ACC112 (cell line): Measurements from ENCODE around the gene CSRP1.

Experiments
- H2AFZ ChIP-seq: fragments of 200-600 bp; sonication (generic); one replicate; pipeline ENCODE4 v1.6.0; 2017; ENCODE audit warnings: antibody characterized with exemption, low read length; ENCODE audit not compliant: unreplicated experiment
- H3K27ac ChIP-seq: fragments of 200-600 bp; sonication (generic); 2 replicates; pipeline ENCODE4 v1.5.1; 2014; ENCODE audit warnings: low read depth, mild to moderate bottlenecking, antibody characterized with exemption, low read length, moderate library complexity
- H3K27me3 ChIP-seq: fragments of 200-600 bp; sonication (generic); 2 replicates; pipeline ENCODE4 v1.6.1; 2014; ENCODE audit warnings: mild to moderate bottlenecking, antibody characterized with exemption, low read length, moderate library complexity, mixed read lengths; ENCODE audit not compliant: insufficient read depth
- H3K36me3 ChIP-seq: fragments of 200-600 bp; sonication (generic); 2 replicates; pipeline ENCODE4 v1.6.1; 2016; ENCODE audit warnings: mild to moderate bottlenecking, antibody characterized with exemption, low read length, moderate library complexity, mixed read lengths; ENCODE audit not compliant: insufficient read depth
- H3K4me1 ChIP-seq: fragments of 200-600 bp; sonication (generic); one replicate; pipeline ENCODE4 v1.6.1; 2016; ENCODE audit warnings: low read length, mixed read lengths; ENCODE audit not compliant: insufficient read depth, unreplicated experiment, control insufficient read depth
- H3K4me3 ChIP-seq: fragments of 200-600 bp; sonication (generic); 2 replicates; pipeline ENCODE4 v1.5.1; 2014; ENCODE audit warnings: mild to moderate bottlenecking, low read depth, low read length
- H3K79me2 ChIP-seq: fragments of 200-600 bp; sonication (generic); one replicate; pipeline ENCODE4 v1.6.0; 2016; ENCODE audit warnings: low read length; ENCODE audit not compliant: control insufficient read depth, unreplicated experiment, insufficient read depth

CSRP1 gene

GRCh38 chr1:201511396-201511940 lies 4.5 kb upstream of the CSRP1 start:
- Histone ChIP-seq H3K4me1 (peaks cover 29% of the 10 kb centered on the region), H2AFZ (peak overlapping the region; percentile 70), H3K79me2 (peaks cover 10% of the 10 kb centered on the region), H3K36me3 (no peaks in the 10 kb centered on the region), H3K4me3 (peak overlapping the region; percentile 34; the same call in 1 of the 2 replicates), H3K27ac (peak overlapping the region; percentile 69), H3K27me3 (no peaks in the 10 kb centered on the region)

GRCh38 chr1:201510734-201511133 lies 3.8 kb upstream of the CSRP1 start:
- no peak overlapping the region for H3K27ac ChIP-seq
- H3K79me2 ChIP-seq: peaks cover 17% of the 10 kb centered on the region
- no peak overlapping the region for H2AFZ ChIP-seq
- H3K36me3 ChIP-seq: no peaks in the 10 kb centered on the region
- H3K27me3 ChIP-seq: no peaks in the 10 kb centered on the region
- H3K4me1 ChIP-seq: peaks cover 32% of the 10 kb centered on the region
- no peak overlapping the region for H3K4me3 ChIP-seq

- Histone ChIP-seq H3K4me1 (peaks cover 41% of the 10 kb centered on the region), H3K27ac (no peak overlapping the region), H3K79me2 (peaks cover 27% of the 10 kb centered on the region), H3K27me3 (no peaks in the 10 kb centered on the region), H3K36me3 (no peaks in the 10 kb centered on the region), H3K4me3 (no peak overlapping the region), H2AFZ (no peak overlapping the region)
These were observed 2.9 kb upstream of the CSRP1 start for GRCh38 chr1:201509601-201510374.

- H3K4me3 ChIP-seq: no peak overlapping the region
- peaks cover 51% of the 10 kb centered on the region for H3K4me1 ChIP-seq
- peaks cover 36% of the 10 kb centered on the region for H3K79me2 ChIP-seq
- H3K27me3 ChIP-seq: no peaks in the 10 kb centered on the region
- H3K27ac ChIP-seq: no peak overlapping the region
- H2AFZ ChIP-seq: no peak overlapping the region
- no peaks in the 10 kb centered on the region for H3K36me3 ChIP-seq
These were observed 1.9 kb upstream of the CSRP1 start for GRCh38 chr1:201508809-201509208.

GRCh38 chr1:201507360-201507675 lies 395 bp upstream of the CSRP1 start:
- Histone ChIP-seq H2AFZ (peak overlapping the region; percentile 73), H3K36me3 (no peaks in the 10 kb centered on the region), H3K27ac (peak overlapping the region; percentile 98; the same call in 1 of the 2 replicates), H3K4me3 (peak overlapping the region; percentile 80), H3K79me2 (peaks cover 49% of the 10 kb centered on the region), H3K4me1 (peaks cover 58% of the 10 kb centered on the region), H3K27me3 (no peaks in the 10 kb centered on the region)

- peaks cover 56% of the 10 kb centered on the region for H3K4me1 ChIP-seq
- no peaks in the 10 kb centered on the region for H3K27me3 ChIP-seq
- peak overlapping the region; percentile 98 for H3K27ac ChIP-seq
- H3K36me3 ChIP-seq: no peaks in the 10 kb centered on the region
- H2AFZ ChIP-seq: no peak overlapping the region
- H3K4me3 ChIP-seq: peak overlapping the region; percentile 80
- H3K79me2 ChIP-seq: peaks cover 61% of the 10 kb centered on the region
These were observed 831 bp downstream of the CSRP1 start for GRCh38 chr1:201506092-201506491.

GRCh38 chr1:201505503-201505890 lies 1.4 kb downstream of the CSRP1 start:
- peaks cover 67% of the 10 kb centered on the region for H3K79me2 ChIP-seq
- no peaks in the 10 kb centered on the region for H3K27me3 ChIP-seq
- no peaks in the 10 kb centered on the region for H3K36me3 ChIP-seq
- H3K27ac ChIP-seq: peak overlapping the region; percentile 98
- H3K4me1 ChIP-seq: peaks cover 57% of the 10 kb centered on the region
- H3K4me3 ChIP-seq: peak overlapping the region; percentile 80
- H2AFZ ChIP-seq: no peak overlapping the region

GRCh38 chr1:201504799-201505502 lies 2.0 kb downstream of the CSRP1 start:
- H3K27ac ChIP-seq: peak overlapping the region; percentile 98
- no peak overlapping the region for H2AFZ ChIP-seq
- peaks cover 72% of the 10 kb centered on the region for H3K79me2 ChIP-seq
- no peaks in the 10 kb centered on the region for H3K27me3 ChIP-seq
- H3K36me3 ChIP-seq: no peaks in the 10 kb centered on the region; the same call in 1 of the 2 replicates
- peak overlapping the region; percentile 80 for H3K4me3 ChIP-seq
- peaks cover 62% of the 10 kb centered on the region for H3K4me1 ChIP-seq

- H3K79me2 ChIP-seq: peaks cover 80% of the 10 kb centered on the region
- H3K27ac ChIP-seq: peak overlapping the region; percentile 98
- peaks cover 69% of the 10 kb centered on the region for H3K4me1 ChIP-seq
- H3K27me3 ChIP-seq: no peaks in the 10 kb centered on the region
- H2AFZ ChIP-seq: no peak overlapping the region
- H3K4me3 ChIP-seq: peak overlapping the region; percentile 58
- H3K36me3 ChIP-seq: no peaks in the 10 kb centered on the region; the same call in 1 of the 2 replicates
These were observed 2.7 kb downstream of the CSRP1 start for GRCh38 chr1:201504179-201504631.

GRCh38 chr1:201503397-201504176 lies 3.3 kb downstream of the CSRP1 start:
- Histone ChIP-seq H3K4me1 (peaks cover 74% of the 10 kb centered on the region), H3K27ac (peak overlapping the region; percentile 98), H3K27me3 (no peaks in the 10 kb centered on the region), H3K79me2 (peaks cover 86% of the 10 kb centered on the region), H3K36me3 (no peaks in the 10 kb centered on the region; the same call in 1 of the 2 replicates), H3K4me3 (peak overlapping the region; percentile 58), H2AFZ (no peak overlapping the region)
